Hepatocyte (in vitro differentiated cells): Measurements from ENCODE around the gene AGAP3. TPM values are rescaled to one million over a fixed set of nuclear protein-coding genes. Genes with fewer than 3 reads are reported as not detected.

Experiments
- DNase-seq: peaks from one replicate; pipeline ENCODE4 v3.0.0-alpha.2; 2016; ENCODE audit warnings: low spot score
- H2AFZ ChIP-seq: fragments of 200-600 bp; sonication (generic); 2 replicates; pipeline ENCODE4 v1.6.0; 2016; ENCODE audit warnings: antibody characterized with exemption, mild to moderate bottlenecking
- H3K27ac ChIP-seq: fragments of 200-600 bp; sonication (generic); 2 replicates; pipeline ENCODE4 v1.5.1; 2016; ENCODE audit warnings: mild to moderate bottlenecking
- H3K27me3 ChIP-seq: fragments of 200-600 bp; sonication (generic); 2 replicates; pipeline ENCODE4 v1.6.1; 2016
- H3K36me3 ChIP-seq: fragments of 200-600 bp; sonication (generic); replicated peaks from 2 replicates; pipeline ENCODE4 v1.5.1; 2016; ENCODE audit warnings: low read depth; ENCODE audit not compliant: insufficient read depth
- H3K4me1 ChIP-seq: fragments of 200-600 bp; sonication (generic); 2 replicates; pipeline ENCODE4 v1.5.1; 2016; ENCODE audit warnings: mild to moderate bottlenecking, moderate library complexity; ENCODE audit not compliant: insufficient read depth
- H3K4me2 ChIP-seq: fragments of 200-600 bp; sonication (generic); 2 replicates; pipeline ENCODE4 v1.6.0; 2016
- H3K4me3 ChIP-seq: fragments of 200-600 bp; sonication (generic); 2 replicates; pipeline ENCODE4 v1.5.1; 2016; ENCODE audit warnings: mild to moderate bottlenecking
- H3K79me2 ChIP-seq: fragments of 200-600 bp; sonication (generic); 2 replicates; pipeline ENCODE4 v1.6.0; 2017; ENCODE audit warnings: mild to moderate bottlenecking
- H3K9me2 ChIP-seq: fragments of 200-600 bp; sonication (generic); replicated peaks from 2 replicates; pipeline ENCODE4 v1.6.0; 2017; ENCODE audit warnings: mild to moderate bottlenecking; ENCODE audit not compliant: insufficient read depth
- H3K9me3 ChIP-seq: fragments of 200-600 bp; sonication (generic); 2 replicates; pipeline ENCODE4 v1.5.1; 2016; ENCODE audit warnings: low read depth, mild to moderate bottlenecking
- H4K20me1 ChIP-seq: fragments of 200-600 bp; sonication (generic); 2 replicates; pipeline ENCODE4 v1.6.0; 2016; ENCODE audit warnings: mild to moderate bottlenecking; ENCODE audit not compliant: insufficient read depth, poor library complexity, severe bottlenecking
- CTCF ChIP-seq: fragments of 200-600 bp; sonication (generic); IDR thresholded peaks from 2 replicates; pipeline ENCODE4 v1.5.1; 2016; ENCODE audit warnings: antibody characterized with exemption, mild to moderate bottlenecking; ENCODE audit not compliant: poor library complexity
- EZH2 ChIP-seq: fragments of 200-600 bp; sonication (generic); IDR thresholded peaks from 2 replicates; pipeline ENCODE4 v1.6.1; 2016; ENCODE audit warnings: antibody characterized with exemption, mild to moderate bottlenecking, borderline replicate concordance
- EZH2phosphoT487 ChIP-seq: fragments of 200-600 bp; sonication (generic); IDR thresholded peaks from one replicate; pipeline ENCODE4 v1.6.1; 2018; ENCODE audit warnings: antibody characterized with exemption, mild to moderate bottlenecking, low read depth, moderate library complexity; ENCODE audit not compliant: unreplicated experiment, severe bottlenecking
- WGBS: methylation state at CpG from one replicate; pipeline ENCODE4 v1.1.6; 2016; ENCODE audit warnings: low lambda C conversion rate; ENCODE audit errors: missing lambda C conversion rate; 5-methylcytosine and 5-hydroxymethylcytosine counted together
- polyA plus RNA-seq: library from polyadenylated mRNA; unstranded; fragments of >200 nt; fragmentation: Nextera tagmentation; extraction: Ambion mirVana; gene quantifications from 2 replicates; pipeline ENCODE4 v1.2.1, GENCODE V29; 2016
- total RNA-seq: library from RNA; depleted of rRNA; stranded (reverse); fragments of >200 nt; gene quantifications from 2 replicates; pipeline ENCODE4 v1.2.3, GENCODE V29; 2014

Gene AGAP3
- total and polyA plus RNA-seq, 2 experiments from 2014 or later: 44.0 to 56.7 TPM

DNA sequence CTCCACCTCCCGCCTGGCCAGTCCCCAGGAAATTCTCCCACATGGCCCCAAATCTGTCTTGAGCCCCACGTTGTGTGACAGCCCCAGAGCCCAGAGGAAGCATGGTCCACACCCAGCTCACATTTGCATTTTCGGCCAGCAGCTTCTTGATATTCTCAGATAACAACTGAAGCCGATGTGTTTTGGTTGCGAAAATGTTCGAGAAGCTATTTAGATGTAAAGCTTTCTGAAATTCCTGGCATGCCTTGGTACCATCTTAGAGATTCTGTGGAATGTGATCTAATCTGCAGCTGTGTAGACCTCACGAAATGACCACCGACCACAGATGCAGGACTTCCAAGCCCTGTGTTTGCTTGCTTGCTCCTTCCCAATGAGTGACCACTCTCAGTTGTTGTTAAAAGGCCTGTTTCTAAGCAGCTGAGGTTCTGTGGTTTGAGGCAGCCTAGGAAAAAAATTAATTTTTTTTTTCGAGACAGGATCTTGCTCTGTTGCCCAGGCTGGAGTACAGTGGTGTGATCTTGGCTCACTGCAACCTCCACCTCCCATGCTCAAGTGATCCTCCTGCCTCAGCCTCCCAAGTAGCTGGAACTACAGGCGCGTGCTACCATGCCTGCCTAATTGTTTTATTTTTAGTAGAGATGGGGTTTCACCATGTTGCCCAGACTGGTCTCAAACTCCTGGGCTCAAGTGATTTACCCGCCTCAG, 18.1 kb upstream of the AGAP3 start:
- WGBS: 73% methylated on average over 12 of the region's 12 CpGs
- Histone ChIP-seq H3K9me3 (no peaks in the 10 kb centered on the region), H3K27ac (no peak overlapping the region), H3K4me2 (no peak overlapping the region), H4K20me1 (peaks cover 17% of the 10 kb centered on the region), H3K4me1 (peaks cover 5% of the 10 kb centered on the region), H2AFZ (no peak overlapping the region), H3K36me3 (no peaks in the 10 kb centered on the region), H3K79me2 (peaks cover 25% of the 10 kb centered on the region), H3K4me3 (no peak overlapping the region), H3K9me2 (no peaks in the 10 kb centered on the region), H3K27me3 (no peaks in the 10 kb centered on the region)
- TF ChIP-seq EZH2phosphoT487 (no peak), EZH2 (no peak), CTCF (no peak)
- DNase-seq: no peak

GRCh38 chr7:151069841-151070573, 16.3 kb upstream of the AGAP3 start:
- Histone ChIP-seq H3K27me3 (no peaks in the 10 kb centered on the region), H3K4me2 (no peak overlapping the region), H3K9me2 (no peaks in the 10 kb centered on the region), H3K79me2 (peaks cover 9% of the 10 kb centered on the region), H4K20me1 (peaks cover 2% of the 10 kb centered on the region), H3K4me1 (no peaks in the 10 kb centered on the region), H3K9me3 (no peaks in the 10 kb centered on the region), H3K36me3 (no peaks in the 10 kb centered on the region), H2AFZ (no peak overlapping the region), H3K27ac (no peak overlapping the region), H3K4me3 (no peak overlapping the region)
- 98% methylated on average over 17 of the region's 17 CpGs for WGBS
- no peak for DNase-seq
- TF ChIP-seq EZH2 (no peak), CTCF (no peak), EZH2phosphoT487 (no peak)

GRCh38 chr7:151070574-151070960, 15.7 kb upstream of the AGAP3 start:
- no peaks in the 10 kb centered on the region for H3K9me3 ChIP-seq
- H3K79me2 ChIP-seq: peaks cover 4% of the 10 kb centered on the region
- peaks cover 2% of the 10 kb centered on the region for H4K20me1 ChIP-seq
- no peaks in the 10 kb centered on the region for H3K36me3 ChIP-seq
- H3K4me2 ChIP-seq: no peak overlapping the region
- no peak overlapping the region for H2AFZ ChIP-seq
- TF ChIP-seq EZH2phosphoT487: no peak
- no peak for TF ChIP-seq CTCF
- no peak for TF ChIP-seq EZH2
- no peak for DNase-seq
- no peaks in the 10 kb centered on the region for H3K27me3 ChIP-seq
- no peaks in the 10 kb centered on the region for H3K4me1 ChIP-seq
- no peak overlapping the region for H3K27ac ChIP-seq
- no peaks in the 10 kb centered on the region for H3K9me2 ChIP-seq
- 94% methylated on average over 15 of the region's 15 CpGs for WGBS
- no peak overlapping the region for H3K4me3 ChIP-seq
